ENCODE results near the gene FAM20C. TPM values are rescaled to one million over a fixed set of nuclear protein-coding genes. Genes with fewer than 3 reads are reported as not detected.

FAM20C gene
- total RNA-seq, 2 donors from 2014 or later = 33.5 to 53.5 TPM

GRCh38 chr7:277228-277627, 84.9 kb downstream of the FAM20C start:
- Mint-ChIP-seq H3K27ac (no peak overlapping the region), H3K9me3 (peaks cover 63% of the 10 kb centered on the region), H3K36me3 (ENCODE audit: low read depth) (no peaks in the 10 kb centered on the region), H3K4me3 (no peak overlapping the region), H3K27me3 (ENCODE audit: insufficient read depth) (peaks cover 22% of the 10 kb centered on the region), H3K4me1 (no peaks in the 10 kb centered on the region)
- no peak for DNase-seq
- Histone ChIP-seq H3K36me3 (ENCODE audit: control insufficient read depth, insufficient read depth, low read length) (no peaks in the 10 kb centered on the region), H3K9ac (ENCODE audit: extremely low read depth, low read length, poor library complexity, severe bottlenecking) (no peak overlapping the region), H3K9me3 (ENCODE audit: control insufficient read depth, low read length) (peaks cover 27% of the 10 kb centered on the region), H3K4me3 (ENCODE audit: low read length) (no peak overlapping the region), H3K27me3 (ENCODE audit: control insufficient read depth, insufficient read depth, low read length, poor library complexity, severe bottlenecking) (no peaks in the 10 kb centered on the region), H3K27ac (ENCODE audit: low read depth, low read length) (no peak overlapping the region), H3K4me1 (ENCODE audit: control insufficient read depth, insufficient read depth, low read length) (no peaks in the 10 kb centered on the region)
- 86 to 90% methylated on average over 4 of the region's 4 CpGs for WGBS, 2 experiments (ENCODE audit: insufficient coverage in 1 of 2, insufficient read length in 1 of 2)
- TF ChIP-seq CTCF (conservative IDR thresholded peaks at IDR 0.05) = no peak

GRCh38 chr7:278081-278480, 85.7 kb downstream of the FAM20C start:
- H3K4me1 Mint-ChIP-seq = no peaks in the 10 kb centered on the region
- no peak overlapping the region for H3K4me3 ChIP-seq (ENCODE audit: low read length)
- DNase-seq = no peak
- no peaks in the 10 kb centered on the region for H3K36me3 Mint-ChIP-seq (ENCODE audit: low read depth)
- peaks cover 20% of the 10 kb centered on the region for H3K27me3 Mint-ChIP-seq (ENCODE audit: insufficient read depth)
- no peak overlapping the region for H3K9ac ChIP-seq (ENCODE audit: extremely low read depth, low read length, poor library complexity, severe bottlenecking)
- H3K36me3 ChIP-seq (ENCODE audit: control insufficient read depth, insufficient read depth, low read length) = no peaks in the 10 kb centered on the region
- H3K27ac ChIP-seq (ENCODE audit: low read depth, low read length) = no peak overlapping the region
- WGBS, 2 experiments (ENCODE audit: insufficient coverage in 1 of 2, insufficient read length in 1 of 2) = 91 to 100% methylated on average over 2 to 5 of the region's 5 CpGs
- H3K27ac Mint-ChIP-seq = no peak overlapping the region
- no peak overlapping the region for H3K4me3 Mint-ChIP-seq
- TF ChIP-seq CTCF (conservative IDR thresholded peaks at IDR 0.05) = no peak
- H3K9me3 Mint-ChIP-seq = peaks cover 55% of the 10 kb centered on the region
- peaks cover 24% of the 10 kb centered on the region for H3K9me3 ChIP-seq (ENCODE audit: control insufficient read depth, low read length)
- H3K4me1 ChIP-seq (ENCODE audit: control insufficient read depth, insufficient read depth, low read length) = no peaks in the 10 kb centered on the region
- H3K27me3 ChIP-seq (ENCODE audit: control insufficient read depth, insufficient read depth, low read length, poor library complexity, severe bottlenecking) = no peaks in the 10 kb centered on the region

GRCh38 chr7:279821-280220, 87.5 kb downstream of the FAM20C start:
- Histone ChIP-seq H3K9me3 (ENCODE audit: control insufficient read depth, low read length) (peaks cover 21% of the 10 kb centered on the region), H3K36me3 (ENCODE audit: control insufficient read depth, insufficient read depth, low read length) (no peaks in the 10 kb centered on the region), H3K27ac (ENCODE audit: low read depth, low read length) (no peak overlapping the region), H3K9ac (ENCODE audit: extremely low read depth, low read length, poor library complexity, severe bottlenecking) (no peak overlapping the region), H3K4me3 (ENCODE audit: low read length) (no peak overlapping the region), H3K27me3 (ENCODE audit: control insufficient read depth, insufficient read depth, low read length, poor library complexity, severe bottlenecking) (no peaks in the 10 kb centered on the region), H3K4me1 (ENCODE audit: control insufficient read depth, insufficient read depth, low read length) (no peaks in the 10 kb centered on the region)
- Mint-ChIP-seq H3K27ac (no peak overlapping the region), H3K27me3 (ENCODE audit: insufficient read depth) (peaks cover 18% of the 10 kb centered on the region), H3K36me3 (ENCODE audit: low read depth) (no peaks in the 10 kb centered on the region), H3K4me1 (no peaks in the 10 kb centered on the region), H3K4me3 (no peak overlapping the region), H3K9me3 (peaks cover 37% of the 10 kb centered on the region)
- DNase-seq = no peak
- TF ChIP-seq CTCF (conservative IDR thresholded peaks at IDR 0.05) = no peak
- 85 to 89% methylated on average over 8 to 10 of the region's 10 CpGs for WGBS, 2 experiments (ENCODE audit: insufficient coverage in 1 of 2, insufficient read length in 1 of 2)

Measured in endodermal cell (in vitro differentiated cells).